Astrocyte of the cerebellum (primary cell): ENCODE measurements around the gene SAE1.

Experiments used
- DNase-seq: peaks from one replicate; pipeline ENCODE4 v3.0.0-alpha.2; 2011; ENCODE audit warnings: low read depth
- H3K4me3 ChIP-seq: 2 replicates; pipeline ENCODE4 v1.5.1; 2011; ENCODE audit warnings: mild to moderate bottlenecking, low read depth, low read length, moderate library complexity
- CTCF ChIP-seq: IDR thresholded peaks from 2 replicates; pipeline ENCODE4 v1.5.1; 2012; ENCODE audit warnings: low read length, low read depth, moderate library complexity, mild to moderate bottlenecking; ENCODE audit errors: missing control alignments
- in situ Hi-C: cut with HindIII; loops from 2 replicates; pipeline ENCODE4 v1.10.0; 2017; ENCODE audit warnings: low sequenced_read_pairs

SAE1 gene

DNA sequence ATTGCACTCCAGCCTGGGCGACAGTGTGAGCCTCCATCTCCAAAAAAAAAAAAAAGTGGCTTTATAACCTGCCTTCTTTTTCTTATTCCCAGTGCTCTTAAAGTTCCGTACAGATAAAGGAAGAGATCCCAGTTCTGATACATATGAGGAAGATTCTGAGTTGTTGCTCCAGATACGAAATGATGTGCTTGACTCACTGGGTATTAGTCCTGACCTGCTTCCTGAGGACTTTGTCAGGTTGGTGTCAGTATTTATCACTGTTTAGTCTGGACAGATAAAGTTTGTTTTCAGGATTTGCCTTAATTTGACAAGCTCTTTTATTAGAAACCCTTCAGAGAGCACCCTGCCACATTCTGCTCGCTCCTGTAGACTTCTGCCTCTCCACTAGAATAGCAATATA is 66.5 kb downstream of the SAE1 start:
- in situ Hi-C loops = no loop called here
- H3K4me3 ChIP-seq = no peak overlapping the region
- DNase-seq = no peak
- TF ChIP-seq CTCF = no peak

DNA sequence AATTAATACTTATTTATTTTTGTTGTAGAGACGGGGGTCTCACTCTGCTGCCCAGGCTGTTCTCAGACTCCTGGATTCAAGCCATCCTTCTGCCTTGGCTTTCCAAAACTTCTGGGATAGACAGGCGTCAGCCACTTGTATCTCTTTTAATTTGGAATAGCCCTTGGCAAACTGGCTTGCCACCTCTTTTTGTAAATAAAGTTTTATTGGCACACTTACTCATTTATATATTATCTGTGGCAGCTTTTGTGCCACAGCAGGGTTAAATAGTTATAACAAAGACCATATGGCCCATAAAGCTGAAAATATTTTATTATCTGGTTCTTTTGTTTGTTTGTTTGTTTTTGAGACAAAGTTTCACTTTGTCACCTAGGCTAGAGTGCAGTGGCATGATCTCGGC is 69.9 kb downstream of the SAE1 start:
- in situ Hi-C loops = no loop called here
- DNase-seq = no peak
- H3K4me3 ChIP-seq = no peak overlapping the region
- TF ChIP-seq CTCF = no peak

GRCh38 chr19:47203254-47203653 is 72.6 kb downstream of the SAE1 start:
- DNase-seq = no peak
- TF ChIP-seq CTCF = no peak
- no peak overlapping the region for H3K4me3 ChIP-seq
- in situ Hi-C loops = no loop called here

- no peak overlapping the region for H3K4me3 ChIP-seq
- in situ Hi-C loops = loop anchor here (5.0 kb wide), 1 partner anchor 42 kb away; no protein-coding TSS in a partner anchor
- no peak for TF ChIP-seq CTCF
- no peak for DNase-seq
Measured at GRCh38 chr19:47209319-47210179, 78.9 kb downstream of the SAE1 start.

GRCh38 chr19:47210180-47210490 is 79.5 kb downstream of the SAE1 start:
- no peak overlapping the region for H3K4me3 ChIP-seq
- in situ Hi-C loops = loop anchor here (5.0 kb wide), 1 partner anchor 43 kb away; no protein-coding TSS in a partner anchor
- no peak for DNase-seq
- no peak for TF ChIP-seq CTCF

DNA sequence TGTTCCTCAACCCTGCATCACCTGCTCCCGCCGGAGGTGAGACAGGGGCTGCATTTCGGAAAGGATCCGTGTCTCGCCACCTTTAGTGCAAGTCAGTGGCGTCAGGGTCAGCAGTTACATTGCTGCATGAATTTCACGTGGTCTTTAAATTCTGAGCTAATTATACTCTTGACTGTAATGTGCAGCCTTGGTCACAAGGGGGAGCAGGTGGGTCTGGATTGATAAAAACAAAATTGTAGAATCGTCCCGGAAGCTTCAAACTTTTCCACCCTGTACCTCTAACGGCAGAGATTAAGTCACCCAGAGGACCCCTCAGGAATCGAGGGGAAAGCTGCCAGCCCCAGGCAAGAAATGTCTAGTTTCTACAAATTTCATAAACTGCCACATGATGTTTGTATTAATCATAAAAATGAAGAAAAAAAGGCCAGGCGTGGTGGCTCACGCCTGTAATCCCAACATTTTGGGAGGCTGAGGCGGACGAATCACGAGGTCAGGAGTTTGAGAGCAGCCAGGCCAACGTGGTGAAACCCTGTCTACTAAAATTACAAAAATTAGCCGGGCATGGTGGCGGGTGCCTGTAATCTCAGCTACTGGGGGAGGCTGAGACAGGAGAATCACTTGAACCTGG is 80.2 kb downstream of the SAE1 start:
- in situ Hi-C loops = loop anchor here (5.0 kb wide), 1 partner anchor 44 kb away; no protein-coding TSS in a partner anchor

More for the DNA sequence above, 80.2 kb downstream of the SAE1 start:
- TF ChIP-seq CTCF = peak; percentile 76
- no peak overlapping the region for H3K4me3 ChIP-seq
- DNase-seq = peak; percentile 64
